ENCODE results near the gene KLHL30. TPM values are rescaled to one million over a fixed set of nuclear protein-coding genes. Genes with fewer than 3 reads are reported as not detected.

The KLHL30 gene
- total RNA-seq, 2 donors from 2014 or later, result not detected

- no peaks in the 10 kb centered on the region for H3K9me3 Mint-ChIP-seq
- peaks cover 0 to 14% of the 10 kb centered on the region in 2 donors for H3K27me3 Mint-ChIP-seq
- H3K36me3 Mint-ChIP-seq, result no peaks in the 10 kb centered on the region
- H3K27ac Mint-ChIP-seq, result no peak overlapping the region
- H3K4me3 Mint-ChIP-seq, result no peak overlapping the region
- ATAC-seq (no peak), DNase-seq (ENCODE audit: low spot score) (peak; percentile 42)
- no peaks in the 10 kb centered on the region for H3K4me1 Mint-ChIP-seq (ENCODE audit: low read depth in 2 of 2)
These were observed 17.8 kb upstream of the KLHL30 start for GRCh38 chr2:238120463-238121298.

- no peak overlapping the region for H3K4me3 Mint-ChIP-seq
- DNase-seq (ENCODE audit: low spot score) (peak; percentile 49), ATAC-seq (no peak)
- H3K27me3 Mint-ChIP-seq, result peaks cover 0 to 14% of the 10 kb centered on the region in 2 donors
- H3K9me3 Mint-ChIP-seq, result no peaks in the 10 kb centered on the region
- H3K36me3 Mint-ChIP-seq, result no peaks in the 10 kb centered on the region
- H3K4me1 Mint-ChIP-seq (ENCODE audit: low read depth in 2 of 2), result no peaks in the 10 kb centered on the region
- no peak overlapping the region for H3K27ac Mint-ChIP-seq
These were observed 16.8 kb upstream of the KLHL30 start for GRCh38 chr2:238121511-238122286.

GRCh38 chr2:238122287-238123217 lies 15.9 kb upstream of the KLHL30 start:
- H3K9me3 Mint-ChIP-seq, result no peaks in the 10 kb centered on the region
- DNase-seq (ENCODE audit: low spot score), result peak; percentile 49
- H3K4me1 Mint-ChIP-seq (ENCODE audit: low read depth in 2 of 2), result no peaks in the 10 kb centered on the region
- H3K27ac Mint-ChIP-seq, result no peak overlapping the region
- peaks cover 0 to 12% of the 10 kb centered on the region in 2 donors for H3K27me3 Mint-ChIP-seq
- H3K36me3 Mint-ChIP-seq, result no peaks in the 10 kb centered on the region
- no peak overlapping the region for H3K4me3 Mint-ChIP-seq
- no peak for ATAC-seq

GRCh38 chr2:238123218-238123971 lies 15.1 kb upstream of the KLHL30 start:
- peaks cover 0 to 7% of the 10 kb centered on the region in 2 donors for H3K27me3 Mint-ChIP-seq
- no peaks in the 10 kb centered on the region for H3K4me1 Mint-ChIP-seq (ENCODE audit: low read depth in 2 of 2)
- DNase-seq (ENCODE audit: low spot score), result peak; percentile 50
- H3K36me3 Mint-ChIP-seq, result no peaks in the 10 kb centered on the region
- ATAC-seq, result no peak
- H3K27ac Mint-ChIP-seq, result no peak overlapping the region
- H3K9me3 Mint-ChIP-seq, result no peaks in the 10 kb centered on the region
- no peak overlapping the region for H3K4me3 Mint-ChIP-seq

GRCh38 chr2:238123991-238124470 lies 14.4 kb upstream of the KLHL30 start:
- DNase-seq (ENCODE audit: low spot score) (peak; percentile 50), ATAC-seq (no peak)
- Mint-ChIP-seq H3K4me3 (no peak overlapping the region), H3K27ac (no peak overlapping the region), H3K4me1 (ENCODE audit: low read depth in 2 of 2) (no peaks in the 10 kb centered on the region), H3K27me3 (peaks cover 0 to 2% of the 10 kb centered on the region in 2 donors), H3K36me3 (no peaks in the 10 kb centered on the region), H3K9me3 (no peaks in the 10 kb centered on the region)

- Mint-ChIP-seq H3K4me3 (no peak overlapping the region), H3K4me1 (ENCODE audit: low read depth in 2 of 2) (no peaks in the 10 kb centered on the region), H3K9me3 (no peaks in the 10 kb centered on the region), H3K27ac (no peak overlapping the region), H3K27me3 (no peaks in the 10 kb centered on the region), H3K36me3 (no peaks in the 10 kb centered on the region)
- ATAC-seq (no peak), DNase-seq (ENCODE audit: low spot score) (peak; percentile 41)
These were observed 13.9 kb upstream of the KLHL30 start for GRCh38 chr2:238124488-238125126.

GRCh38 chr2:238125127-238125885 lies 13.2 kb upstream of the KLHL30 start:
- DNase-seq (ENCODE audit: low spot score) (peak; percentile 49), ATAC-seq (no peak)
- Mint-ChIP-seq H3K27me3 (no peaks in the 10 kb centered on the region), H3K9me3 (no peaks in the 10 kb centered on the region), H3K4me1 (ENCODE audit: low read depth in 2 of 2) (no peaks in the 10 kb centered on the region), H3K36me3 (no peaks in the 10 kb centered on the region), H3K27ac (no peak overlapping the region), H3K4me3 (no peak overlapping the region)

- no peaks in the 10 kb centered on the region for H3K4me1 Mint-ChIP-seq (ENCODE audit: low read depth in 2 of 2)
- no peak overlapping the region for H3K4me3 Mint-ChIP-seq
- no peaks in the 10 kb centered on the region for H3K9me3 Mint-ChIP-seq
- no peaks in the 10 kb centered on the region for H3K36me3 Mint-ChIP-seq
- H3K27me3 Mint-ChIP-seq, result no peaks in the 10 kb centered on the region
- ATAC-seq (no peak), DNase-seq (ENCODE audit: low spot score) (no peak)
- H3K27ac Mint-ChIP-seq, result no peak overlapping the region
These were observed 12.1 kb upstream of the KLHL30 start for GRCh38 chr2:238126338-238126737.

- no peak for DNase-seq (ENCODE audit: low spot score)
- no peaks in the 10 kb centered on the region for H3K27me3 Mint-ChIP-seq
- no peaks in the 10 kb centered on the region for H3K36me3 Mint-ChIP-seq
- no peak overlapping the region for H3K27ac Mint-ChIP-seq
- no peaks in the 10 kb centered on the region for H3K4me1 Mint-ChIP-seq (ENCODE audit: low read depth in 2 of 2)
- ATAC-seq, result no peak
- H3K9me3 Mint-ChIP-seq, result no peaks in the 10 kb centered on the region
- H3K4me3 Mint-ChIP-seq, result no peak overlapping the region
These were observed 11.7 kb upstream of the KLHL30 start for GRCh38 chr2:238126775-238127164.

GRCh38 chr2:238127165-238128060 lies 11.1 kb upstream of the KLHL30 start:
- no peaks in the 10 kb centered on the region for H3K9me3 Mint-ChIP-seq
- H3K4me3 Mint-ChIP-seq, result no peak overlapping the region
- DNase-seq (ENCODE audit: low spot score), result peak; percentile 51
- H3K36me3 Mint-ChIP-seq, result no peaks in the 10 kb centered on the region
- H3K4me1 Mint-ChIP-seq (ENCODE audit: low read depth in 2 of 2), result no peaks in the 10 kb centered on the region
- peak in 1 of 2 donors; percentile 65 for ATAC-seq
- no peaks in the 10 kb centered on the region for H3K27me3 Mint-ChIP-seq
- H3K27ac Mint-ChIP-seq, result no peak overlapping the region

GRCh38 chr2:238128061-238128440 lies 10.4 kb upstream of the KLHL30 start:
- Mint-ChIP-seq H3K36me3 (no peaks in the 10 kb centered on the region), H3K9me3 (no peaks in the 10 kb centered on the region), H3K27ac (no peak overlapping the region), H3K4me1 (ENCODE audit: low read depth in 2 of 2) (no peaks in the 10 kb centered on the region), H3K27me3 (no peaks in the 10 kb centered on the region), H3K4me3 (no peak overlapping the region)
- DNase-seq (ENCODE audit: low spot score), result peak; percentile 58
- no peak for ATAC-seq

Measured in natural killer cell treated with Interleukin-12 subunit alpha and Interleukin-12 subunit beta and Interleukin-15 and Interleukin-18, amount 100 ng/mL, for 72 hours (primary cell).